NCI-H69 (cell line): Measurements from ENCODE around the gene CXCL13.
"Not testable (repeated sequence)": the region's sequence is repeated elsewhere in the genome, so short reads cannot be mapped to it uniquely, and the experiment has no call there.

Source experiments
- DNase-seq: peaks from one replicate; lab custom pipeline; 2025; lab: John Stamatoyannopoulos, UW

The CXCL13 gene

GRCh38 chr4:77601614-77602187 is 3.9 kb upstream of the CXCL13 start:
- DNase-seq, result no peak

GRCh38 chr4:77613267-77613666 is 7.6 kb downstream of the CXCL13 start:
- DNase-seq, result no peak

GRCh38 chr4:77615153-77615552 is 9.5 kb downstream of the CXCL13 start:
- DNase-seq, result no peak

- DNase-seq, result no peak
Measured at GRCh38 chr4:77617203-77617602, 11.6 kb downstream of the CXCL13 start.

GRCh38 chr4:77618383-77619241 is 13.0 kb downstream of the CXCL13 start:
- peak; percentile 62 for DNase-seq

- DNase-seq, result peak; percentile 16
Measured at GRCh38 chr4:77619408-77619807, 13.8 kb downstream of the CXCL13 start.

- no peak for DNase-seq
Measured at GRCh38 chr4:77621254-77621653, 15.6 kb downstream of the CXCL13 start.

GRCh38 chr4:77623091-77623490 is 17.5 kb downstream of the CXCL13 start:
- DNase-seq, result no peak

GRCh38 chr4:77624213-77624612 is 18.6 kb downstream of the CXCL13 start:
- DNase-seq, result no peak

- DNase-seq, result no peak
Measured at GRCh38 chr4:77625485-77625884, 19.9 kb downstream of the CXCL13 start.

- DNase-seq, result no peak
Measured at GRCh38 chr4:77629885-77630284, 24.3 kb downstream of the CXCL13 start.

- no peak for DNase-seq
Measured at GRCh38 chr4:77631276-77631675, 25.7 kb downstream of the CXCL13 start.

GRCh38 chr4:77634132-77634785 is 28.6 kb downstream of the CXCL13 start:
- no peak for DNase-seq

- DNase-seq, result no peak
Measured at GRCh38 chr4:77635246-77635645, 29.6 kb downstream of the CXCL13 start.

- no peak for DNase-seq
Measured at GRCh38 chr4:77635876-77636275, 30.3 kb downstream of the CXCL13 start.

GRCh38 chr4:77636902-77637301 is 31.3 kb downstream of the CXCL13 start:
- DNase-seq, result peak; percentile 20

GRCh38 chr4:77644069-77644468 is 38.4 kb downstream of the CXCL13 start:
- DNase-seq, result not testable (repeated sequence)

- DNase-seq, result no peak
Measured at GRCh38 chr4:77650787-77651186, 45.2 kb downstream of the CXCL13 start.

- no peak for DNase-seq
Measured at GRCh38 chr4:77651820-77652219, 46.2 kb downstream of the CXCL13 start.

GRCh38 chr4:77652237-77652897 is 46.7 kb downstream of the CXCL13 start:
- no peak for DNase-seq

- DNase-seq, result no peak
Measured at GRCh38 chr4:77653162-77653758, 47.6 kb downstream of the CXCL13 start.

- DNase-seq, result not testable (repeated sequence)
Measured at GRCh38 chr4:77660318-77660717, 54.7 kb downstream of the CXCL13 start.
